Heart left ventricle (tissue), 13 donors: ENCODE results near the gene HYOU1.

ENCODE experiments used
- CTCF ChIP-seq, 12 donors: fragments of 200-600 bp; sonication (generic) in 4 of 12; IDR thresholded peaks; one replicate each; pipeline versions ENCODE4 v1.5.0 to v1.8.0; 2018 to 2022; ENCODE audit warnings: antibody characterized with exemption in 12 of 12, mild to moderate bottlenecking in 5 of 12
- POLR2A ChIP-seq, 2 donors: fragments of 450-650 bp; IDR thresholded peaks; one replicate each; pipeline ENCODE4 v1.6.1; 2017; ENCODE audit warnings: antibody characterized with exemption in 2 of 2, mild to moderate bottlenecking in 2 of 2, moderate library complexity in 2 of 2
- donor health status: ischemic (EF 13 %, LVEDD 7.1; RV severe dilation, severe dysfunction).
- donor health status: DM: no; HTN: yes; CAD: no.
- donor health status: DM: no; HTN: no; CAD: no.
- donor health status: ischemic (EF 25% LVEDD 6.9; RV normal size, moderate dysfunction).
- donor health status: ischemic (EF 25% LVEDD 5.7; RV mildly dilated, moderate dysfunction).
- donor health status: ischemic (EF 35%, LVEDD 5.7; RV mildly dilated, moderate dysfunction).
- donor health status: nonischemic (EF 11% LVEDD 7.7; RV severe dilation, severe dysfunction).
- donor health status: DM: yes; HTN: yes; CAD: no.
- donor health status: PGD.
- donor health status: ischemic (EF 29% LVEDD 5.4; RV normal size, mild dysfunction).
- donor health status: nonischemic (EF 23%, LVEDD 6.1; RV moderate dilation, normal function).

DNA sequence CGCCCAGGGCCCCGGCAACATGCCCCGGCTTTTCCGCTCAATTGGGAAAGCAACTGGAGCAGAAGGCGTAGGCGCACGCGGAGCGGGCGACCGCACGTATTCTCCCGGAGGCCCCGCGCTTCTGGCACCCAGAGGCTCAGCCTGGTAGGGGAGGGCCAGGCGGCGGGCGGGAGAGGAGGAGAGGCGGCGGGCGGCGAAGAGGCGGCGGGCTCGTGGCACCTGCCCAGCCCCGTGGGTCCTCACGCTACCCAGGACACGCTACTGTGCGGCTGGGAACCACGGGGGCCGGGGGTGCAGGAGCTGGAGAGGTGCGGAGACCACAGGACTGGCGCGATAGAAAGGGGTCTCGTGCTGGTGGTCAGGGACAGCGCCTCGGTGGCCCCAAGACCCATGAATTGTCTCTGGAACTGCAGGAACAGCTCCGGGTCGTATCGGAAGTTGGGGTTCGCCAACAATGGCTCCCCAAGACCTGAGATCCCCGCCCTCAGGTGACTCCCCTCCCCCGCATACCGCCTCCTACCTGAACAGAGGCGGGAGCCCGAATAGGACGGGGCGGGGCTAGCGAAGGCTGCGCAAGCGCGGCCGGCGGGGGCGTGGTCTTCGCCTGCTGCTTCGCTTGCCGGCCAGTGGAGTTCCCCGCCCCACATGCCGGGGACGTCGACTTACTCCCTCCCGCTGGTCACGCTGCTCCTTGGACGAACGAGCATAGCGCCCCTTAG is 26.5 kb downstream of the HYOU1 start, which contains the start of gene SLC37A4:
- TF ChIP-seq CTCF (IDR thresholded peaks at IDR 0.05) (peak in 7 of 12 donors; percentile 72 to 97 (median 86)), POLR2A (IDR thresholded peaks at IDR 0.05) (peak in 1 of 2 donors; percentile 53)
